Activated naive CD4-positive, alpha-beta T cell treated with Interleukin-2 at 50 U/mL for 16 hours (primary cell): ENCODE measurements around the gene ERN2.

Source experiments
- DNase-seq: peaks from one replicate; pipeline ENCODE4 v3.0.0-alpha.2; 2020

ERN2 gene

GRCh38 chr16:23716484-23716883 lies 3.5 kb upstream of the ERN2 start:
- no peak for DNase-seq

- no peak for DNase-seq
Measured at GRCh38 chr16:23711785-23712184, 1.2 kb downstream of the ERN2 start.

DNA sequence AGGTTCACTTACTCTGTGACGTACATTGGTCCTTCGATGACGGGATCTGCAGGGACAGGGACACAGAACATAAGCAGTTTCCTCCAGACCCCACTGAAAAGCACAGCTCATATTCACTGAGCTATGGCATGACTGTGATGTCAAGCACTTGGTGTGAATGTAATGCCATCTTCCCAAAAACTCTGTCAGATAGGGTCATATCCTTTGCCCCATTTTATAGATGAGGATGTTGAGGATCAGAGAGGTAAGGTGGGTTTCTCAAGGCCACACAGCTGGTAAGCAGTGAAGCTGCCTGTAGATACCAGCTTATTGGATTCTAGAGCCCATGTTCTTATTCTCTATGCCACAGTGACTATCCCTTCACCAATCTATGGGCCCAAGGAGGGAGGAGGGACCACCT lies 2.5 kb downstream of the ERN2 start:
- DNase-seq, result no peak

DNA sequence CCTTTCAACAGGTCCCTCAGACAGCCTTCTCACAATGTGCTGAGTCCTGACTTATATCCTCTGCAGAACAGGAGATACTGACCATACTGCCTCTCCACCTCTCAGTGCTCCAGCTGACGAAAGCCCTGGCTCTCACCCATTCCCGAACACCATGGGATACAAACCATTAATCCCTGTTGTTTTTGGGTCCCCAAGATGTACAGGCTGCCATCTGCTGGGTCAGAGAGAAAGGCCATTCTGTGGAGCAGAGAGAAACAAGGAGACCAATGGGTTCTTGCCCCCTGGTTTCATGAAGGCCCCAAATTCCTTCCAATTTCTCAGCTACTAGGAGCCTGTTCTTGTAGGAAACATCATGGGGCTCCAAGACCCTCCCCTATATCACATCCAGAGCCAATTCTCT lies 3.0 kb downstream of the ERN2 start:
- DNase-seq, result no peak

DNA sequence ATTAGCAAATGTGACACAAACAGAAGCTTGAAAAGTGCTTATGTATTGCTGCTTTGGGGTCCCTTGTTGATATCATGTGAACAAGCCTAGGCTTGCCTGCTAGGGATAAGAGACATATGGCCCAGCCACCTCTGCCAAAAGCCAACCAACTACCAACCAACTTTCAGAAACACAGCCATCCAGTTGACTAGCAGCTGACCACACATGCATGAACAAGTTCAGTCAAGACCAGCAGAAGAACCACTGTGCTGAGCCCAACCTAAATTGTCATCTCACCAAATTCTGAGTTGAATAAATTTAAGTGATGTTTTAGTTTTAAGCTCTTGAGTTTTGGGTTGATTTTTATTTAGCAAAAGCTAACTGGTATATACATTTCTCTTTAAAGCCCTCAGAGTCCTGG lies 3.5 kb downstream of the ERN2 start:
- no peak for DNase-seq

GRCh38 chr16:23706439-23706838 lies 6.6 kb downstream of the ERN2 start:
- no peak for DNase-seq

DNA sequence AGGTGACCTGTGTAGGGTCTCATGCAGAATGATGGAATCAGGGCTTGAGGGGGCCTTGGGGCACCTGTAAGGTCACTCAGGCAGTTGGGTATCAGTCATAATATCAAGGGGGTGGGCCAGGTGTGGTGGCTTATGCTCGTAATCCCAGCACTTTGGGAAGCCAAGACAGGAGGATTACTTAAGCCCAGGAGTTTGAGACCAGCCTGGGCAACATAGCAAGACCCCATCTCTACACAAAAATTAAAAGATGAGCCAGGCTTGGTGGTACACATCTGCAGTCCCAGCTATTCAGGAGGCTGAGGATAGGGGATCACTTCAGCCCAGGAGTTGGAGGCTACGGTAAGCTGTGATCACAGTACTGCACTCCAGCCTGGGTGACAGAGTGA lies 7.5 kb downstream of the ERN2 start:
- no peak for DNase-seq

- no peak for DNase-seq
Measured at GRCh38 chr16:23704772-23705516, 8.1 kb downstream of the ERN2 start.

GRCh38 chr16:23702951-23703350 lies 10.1 kb downstream of the ERN2 start:
- DNase-seq, result no peak

DNA sequence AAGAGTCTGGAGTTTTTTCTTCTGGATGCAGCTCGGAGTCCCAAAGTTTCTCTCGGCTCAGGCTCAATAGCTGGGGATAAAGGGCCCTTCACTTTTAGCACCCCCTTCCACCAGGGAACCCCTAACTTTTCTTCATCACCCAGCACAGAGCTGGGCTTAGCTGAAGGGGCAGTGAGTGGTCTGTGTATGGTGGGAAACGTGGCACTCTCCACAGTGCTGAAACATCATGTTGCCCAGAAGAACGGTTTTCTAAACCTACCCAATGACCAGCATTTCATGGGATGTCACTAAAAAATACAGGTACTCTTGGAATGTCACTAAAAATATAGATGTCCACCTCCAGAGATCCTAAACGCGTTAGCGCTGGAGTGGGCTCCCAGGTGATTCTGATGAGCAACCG lies 12.0 kb downstream of the ERN2 start:
- DNase-seq, result no peak

DNA sequence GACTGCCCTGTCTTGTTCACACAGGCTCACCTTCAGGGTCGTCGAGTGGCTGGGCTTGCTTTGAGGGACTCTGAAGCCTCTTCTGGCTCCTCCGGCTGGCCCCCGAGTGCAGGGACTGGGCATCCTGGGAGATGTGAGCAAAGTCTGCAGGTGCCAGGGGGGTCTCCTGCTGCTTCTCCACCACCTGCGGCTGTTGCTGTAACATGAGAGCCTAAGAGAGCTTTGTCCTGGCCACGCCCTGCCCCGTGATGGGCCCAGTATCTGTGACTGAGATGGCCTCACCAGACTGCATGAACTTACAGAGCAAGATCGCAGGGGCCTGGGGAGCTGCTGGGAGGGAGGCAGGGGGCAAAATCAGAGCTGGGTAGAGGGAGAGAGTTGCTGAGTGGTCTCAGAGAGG lies 12.5 kb downstream of the ERN2 start:
- DNase-seq, result no peak

GRCh38 chr16:23700093-23700492 lies 12.9 kb downstream of the ERN2 start:
- no peak for DNase-seq

GRCh38 chr16:23699100-23699499 lies 13.9 kb downstream of the ERN2 start:
- DNase-seq, result no peak

DNA sequence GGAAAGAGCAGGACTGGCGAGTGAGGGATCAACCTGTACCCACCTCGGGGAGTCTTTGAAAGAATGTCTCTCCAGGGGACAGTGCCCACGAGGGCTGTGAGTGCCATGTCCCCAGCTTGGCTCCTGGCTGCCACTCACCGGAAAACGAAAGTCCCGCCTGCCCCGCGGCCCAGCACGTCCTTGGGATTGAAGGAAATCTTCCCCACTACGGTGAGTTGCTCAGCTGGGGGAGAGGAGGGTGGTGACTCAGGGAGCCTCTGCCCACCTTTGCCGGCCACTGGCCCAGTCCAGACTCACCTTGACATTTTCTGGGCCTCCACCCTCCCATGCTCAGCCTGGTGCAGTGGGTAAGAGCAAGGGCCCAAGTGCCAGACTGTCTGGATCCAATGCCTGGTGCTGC lies 17.3 kb downstream of the ERN2 start:
- no peak for DNase-seq

DNA sequence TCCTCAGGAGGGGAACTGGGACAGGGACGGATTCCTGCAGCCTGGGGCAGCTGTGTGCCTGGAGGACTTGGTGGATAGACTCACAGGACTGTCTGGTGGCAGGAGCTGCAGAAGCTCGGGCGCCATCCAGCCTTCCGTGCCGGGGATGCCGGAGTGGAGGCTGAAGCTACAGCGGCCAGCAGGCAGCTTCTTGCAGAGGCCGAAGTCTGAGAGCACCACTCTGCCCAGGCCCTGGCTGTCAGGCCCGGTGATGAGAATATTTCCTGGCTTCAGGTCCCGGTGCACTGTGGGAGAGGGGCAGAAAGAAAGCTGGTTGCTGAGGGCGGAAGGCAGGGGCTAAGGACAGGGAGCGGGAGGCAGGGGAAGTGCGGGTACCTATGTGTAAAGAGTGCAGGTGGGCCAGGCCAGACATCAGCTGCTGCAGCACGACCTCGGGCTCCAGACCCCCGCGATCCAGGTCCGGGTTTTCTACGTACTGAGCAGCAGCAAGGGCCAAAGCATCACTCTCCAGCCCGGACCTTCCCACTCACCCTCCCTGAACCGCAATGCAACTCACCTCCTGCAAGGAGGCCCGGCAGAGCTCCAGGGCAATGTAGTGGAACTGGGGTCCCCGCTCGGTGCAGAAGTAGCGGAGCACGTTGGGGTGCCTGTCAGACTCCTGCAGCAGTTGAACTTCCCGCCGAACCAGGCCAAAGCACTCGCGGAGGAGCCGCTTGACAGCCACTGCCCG lies 18.2 kb downstream of the ERN2 start:
- DNase-seq, result no peak

GRCh38 chr16:23694265-23694643 lies 18.8 kb downstream of the ERN2 start:
- no peak for DNase-seq

DNA sequence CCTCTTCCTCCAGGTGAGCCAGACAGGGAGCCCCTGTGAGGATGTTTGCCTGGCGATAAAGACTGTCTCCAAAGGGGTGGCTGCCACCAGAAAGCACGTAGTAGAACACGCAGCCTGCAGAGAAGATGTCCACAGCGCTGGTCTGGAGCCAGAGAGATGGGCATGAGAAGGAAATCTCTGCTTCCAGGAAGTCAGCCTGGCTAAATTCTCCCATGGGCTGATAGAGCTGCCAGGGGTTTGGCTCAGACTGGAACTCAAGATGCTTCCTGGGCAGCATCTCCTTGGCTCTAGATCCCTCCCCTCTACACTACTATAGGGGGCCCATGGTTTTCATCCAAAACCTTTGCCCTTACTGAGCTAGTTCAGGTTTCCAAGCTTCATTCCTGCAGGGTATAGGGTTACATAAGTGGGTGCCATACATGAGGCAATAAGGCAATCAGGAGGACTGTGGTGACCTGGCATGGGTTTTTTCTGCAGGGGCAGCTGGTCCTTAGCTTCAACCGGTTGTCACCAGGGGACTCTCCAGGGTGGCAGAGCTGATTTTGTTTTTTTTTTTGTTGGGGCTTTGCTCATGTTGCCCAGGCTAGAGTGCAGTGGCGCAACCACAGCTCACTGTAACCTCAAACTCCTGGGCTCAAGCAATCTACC lies 20.7 kb downstream of the ERN2 start:
- no peak for DNase-seq

GRCh38 chr16:23691483-23692189 lies 21.4 kb downstream of the ERN2 start:
- no peak for DNase-seq

DNA sequence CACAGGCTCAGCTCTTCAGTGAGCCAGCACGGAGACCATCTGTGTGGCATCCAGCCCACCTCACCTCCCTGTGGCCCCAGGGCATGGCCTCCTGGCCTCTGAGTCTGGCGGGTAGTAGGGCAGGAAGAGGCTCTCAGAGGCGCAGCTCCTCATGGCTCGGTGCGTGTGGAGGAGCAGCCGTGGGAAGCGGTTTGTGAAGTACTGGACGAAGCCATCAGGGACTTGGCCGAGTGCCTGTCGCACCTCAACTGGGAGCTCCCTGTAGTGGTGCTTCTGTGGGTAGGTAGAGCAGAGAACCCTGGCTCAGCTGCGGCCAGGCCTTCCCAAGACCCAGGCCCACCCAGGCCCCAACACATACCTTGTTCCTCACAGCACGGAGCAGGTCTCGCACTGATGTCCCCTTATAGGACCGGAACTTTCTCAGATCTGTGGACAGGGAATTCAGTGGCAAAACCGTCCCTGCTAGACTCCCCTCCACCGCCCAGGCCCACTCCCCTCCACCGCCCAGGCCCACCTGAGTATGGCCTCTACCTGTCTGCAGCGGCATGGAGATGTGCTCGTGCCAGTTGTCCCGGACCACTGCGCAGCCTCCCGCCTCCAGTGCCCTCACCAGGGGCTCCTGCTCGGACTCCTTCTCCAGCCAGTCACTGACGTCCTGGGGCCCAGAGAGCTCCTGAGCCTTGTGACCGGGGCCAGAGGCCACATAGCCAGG lies 22.1 kb downstream of the ERN2 start:
- no peak for DNase-seq

DNA sequence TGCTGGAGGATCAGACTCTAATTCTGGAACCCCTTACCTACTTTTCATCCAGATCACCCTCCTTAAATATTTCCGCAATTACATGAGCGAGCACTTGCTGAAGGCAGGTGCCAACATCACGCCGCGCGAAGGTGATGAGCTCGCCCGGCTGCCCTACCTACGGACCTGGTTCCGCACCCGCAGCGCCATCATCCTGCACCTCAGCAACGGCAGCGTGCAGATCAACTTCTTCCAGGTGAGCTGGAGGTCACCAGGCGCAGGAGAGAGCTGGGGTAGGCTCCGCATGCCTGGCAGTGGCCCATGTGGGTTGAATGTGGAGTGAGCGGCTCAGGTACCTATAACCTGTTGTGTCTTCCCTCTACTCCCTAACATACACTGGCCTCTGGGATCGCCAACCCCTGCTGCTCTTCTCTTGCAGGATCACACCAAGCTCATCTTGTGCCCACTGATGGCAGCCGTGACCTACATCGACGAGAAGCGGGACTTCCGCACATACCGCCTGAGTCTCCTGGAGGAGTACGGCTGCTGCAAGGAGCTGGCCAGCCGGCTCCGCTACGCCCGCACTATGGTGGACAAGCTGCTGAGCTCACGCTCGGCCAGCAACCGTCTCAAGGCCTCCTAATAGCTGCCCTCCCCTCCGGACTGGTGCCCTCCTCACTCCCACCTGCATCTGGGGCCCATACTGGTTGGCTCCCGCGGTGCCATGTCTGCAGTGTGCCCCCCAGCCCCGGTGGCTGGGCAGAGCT lies 23.4 kb downstream of the ERN2 start:
- DNase-seq, result no peak

- no peak for DNase-seq
Measured at GRCh38 chr16:23687034-23687808, 25.8 kb downstream of the ERN2 start.
